SHP77 (cell line): ENCODE measurements around the gene NET1.
A peak's percentile ranks its signal among the peaks of the same experiment; 100 is the strongest.
"Not testable (repeated sequence)": the region's sequence is repeated elsewhere in the genome, so short reads cannot be mapped to it uniquely, and the experiment has no call there.

ENCODE experiments used
- DNase-seq, 2 experiments: peaks; one replicate each; lab custom pipeline; 2025; lab: John Stamatoyannopoulos, UW

NET1 gene

GRCh38 chr10:5396556-5397300, 15.6 kb upstream of the NET1 start:
- DNase-seq = no peak

GRCh38 chr10:5399332-5399731, 13.0 kb upstream of the NET1 start:
- DNase-seq = no peak

GRCh38 chr10:5400468-5401240, 11.7 kb upstream of the NET1 start:
- DNase-seq = no peak

- DNase-seq = no peak
These were observed 9.6 kb upstream of the NET1 start for GRCh38 chr10:5402798-5403197.

- no peak for DNase-seq
These were observed 7.9 kb upstream of the NET1 start, which contains the start of gene TUBAL3 for GRCh38 chr10:5404208-5405041. TSS of gene TUBAL3 (minus strand) at chr10:5404828. CDS start at chr10:5404792, 36 bp downstream.

GRCh38 chr10:5406918-5407317, 5.4 kb upstream of the NET1 start:
- no peak for DNase-seq

GRCh38 chr10:5410787-5411186, 1.6 kb upstream of the NET1 start:
- not testable (repeated sequence) for DNase-seq

- no peak for DNase-seq
These were observed 448 bp upstream of the NET1 start for GRCh38 chr10:5411941-5412276.

- peak; percentile 12 to 20 for DNase-seq
These were observed 918 bp downstream of the NET1 start for GRCh38 chr10:5413012-5413938.

GRCh38 chr10:5416981-5417380, 4.6 kb downstream of the NET1 start:
- DNase-seq = peak; percentile 90 to 91

- no peak for DNase-seq
These were observed 6.2 kb downstream of the NET1 start for GRCh38 chr10:5418584-5418983.

GRCh38 chr10:5419466-5420094, 7.2 kb downstream of the NET1 start:
- no peak for DNase-seq

GRCh38 chr10:5423771-5424170, 11.4 kb downstream of the NET1 start:
- no peak for DNase-seq

- no peak for DNase-seq
These were observed 12.4 kb downstream of the NET1 start for GRCh38 chr10:5424751-5425150.

GRCh38 chr10:5428133-5428532, 15.8 kb downstream of the NET1 start:
- no peak for DNase-seq

GRCh38 chr10:5433182-5433581, 20.8 kb downstream of the NET1 start:
- DNase-seq = no peak

GRCh38 chr10:5434017-5434753, 21.8 kb downstream of the NET1 start:
- peak; percentile 17 to 25 for DNase-seq

- DNase-seq = no peak
These were observed 23.0 kb downstream of the NET1 start for GRCh38 chr10:5435328-5435727.

- DNase-seq = no peak
These were observed 27.8 kb downstream of the NET1 start for GRCh38 chr10:5440206-5440605.

GRCh38 chr10:5441106-5441505, 28.7 kb downstream of the NET1 start:
- DNase-seq = no peak
